Inferior parietal cortex (tissue), 1 donor: ENCODE measurements around the gene KLF7.

Experiments
- DNase-seq: peaks from one replicate; pipeline ENCODE4 v3.0.0-alpha.2; 2016; ENCODE audit errors: extremely low spot score

Gene KLF7

GRCh38 chr2:207128867-207129266, 36.9 kb downstream of the KLF7 start:
- DNase-seq: no peak

- no peak for DNase-seq
Measured at GRCh38 chr2:207126724-207127308, 38.9 kb downstream of the KLF7 start.

- DNase-seq: no peak
Measured at GRCh38 chr2:207123776-207124391, 41.9 kb downstream of the KLF7 start.

- DNase-seq: no peak
Measured at GRCh38 chr2:207123335-207123744, 42.4 kb downstream of the KLF7 start.

GRCh38 chr2:207122651-207123334, 43.0 kb downstream of the KLF7 start:
- no peak for DNase-seq

GRCh38 chr2:207121784-207122183, 44.0 kb downstream of the KLF7 start:
- DNase-seq: no peak

GRCh38 chr2:207119048-207119447, 46.7 kb downstream of the KLF7 start:
- no peak for DNase-seq

- DNase-seq: no peak
Measured at GRCh38 chr2:207117668-207118067, 48.1 kb downstream of the KLF7 start.

- peak; percentile 72 for DNase-seq
Measured at GRCh38 chr2:207115715-207116364, 49.9 kb downstream of the KLF7 start.

- peak; percentile 65 for DNase-seq
Measured at GRCh38 chr2:207113414-207113813, 52.3 kb downstream of the KLF7 start.

GRCh38 chr2:207112785-207113184, 53.0 kb downstream of the KLF7 start:
- DNase-seq: no peak

GRCh38 chr2:207112383-207112782, 53.4 kb downstream of the KLF7 start:
- no peak for DNase-seq

- DNase-seq: no peak
Measured at GRCh38 chr2:207111757-207112156, 54.0 kb downstream of the KLF7 start.

- DNase-seq: no peak
Measured at GRCh38 chr2:207110715-207111114, 55.0 kb downstream of the KLF7 start.

- no peak for DNase-seq
Measured at GRCh38 chr2:207110310-207110709, 55.4 kb downstream of the KLF7 start.

GRCh38 chr2:207109768-207110167, 56.0 kb downstream of the KLF7 start:
- no peak for DNase-seq

GRCh38 chr2:207108440-207108839, 57.3 kb downstream of the KLF7 start:
- peak; percentile 56 for DNase-seq

GRCh38 chr2:207107551-207107950, 58.2 kb downstream of the KLF7 start:
- DNase-seq: peak; percentile 71

GRCh38 chr2:207107131-207107530, 58.6 kb downstream of the KLF7 start:
- peak; percentile 47 for DNase-seq

- no peak for DNase-seq
Measured at GRCh38 chr2:207103132-207103531, 62.6 kb downstream of the KLF7 start.

GRCh38 chr2:207101984-207102383, 63.8 kb downstream of the KLF7 start:
- no peak for DNase-seq

GRCh38 chr2:207097278-207097677, 68.5 kb downstream of the KLF7 start:
- DNase-seq: no peak

- no peak for DNase-seq
Measured at GRCh38 chr2:207095963-207096362, 69.8 kb downstream of the KLF7 start.
